Keratinocyte (primary cell): ENCODE data around the gene SPON1. TPM values are rescaled to one million over a fixed set of nuclear protein-coding genes. Genes with fewer than 3 reads are reported as not detected.

ENCODE experiments used
- DNase-seq: peaks from one replicate; pipeline ENCODE4 v3.0.0-alpha.2; 2011; ENCODE audit warnings: low read depth, missing footprints, low spot score
- FAIRE-seq: peaks from 2 replicates; lab custom pipeline; 2011; peaks lifted over from hg19 to GRCh38; lab: Jason Lieb, UNC
- H2AFZ ChIP-seq: 2 replicates; pipeline ENCODE4 v1.6.0; 2012; ENCODE audit warnings: low read length, control low read depth, inconsistent platforms; ENCODE audit not compliant: control insufficient read depth
- H3K27ac ChIP-seq: 2 replicates; pipeline ENCODE4 v1.5.1; 2011; ENCODE audit warnings: low read length; ENCODE audit not compliant: control insufficient read depth, insufficient read depth
- H3K27me3 ChIP-seq: 3 replicates; pipeline ENCODE4 v1.6.0; 2011; ENCODE audit warnings: low read length; ENCODE audit not compliant: control insufficient read depth, insufficient read depth; ENCODE audit errors: extremely low read depth
- H3K36me3 ChIP-seq, 2 experiments: 2 replicates in 1 of 2; 3 replicates in 1 of 2; pipeline ENCODE4 v1.5.1; 2011; ENCODE audit warnings: low read length in 2 of 2, mild to moderate bottlenecking in 1 of 2; ENCODE audit not compliant: control insufficient read depth in 2 of 2, insufficient read depth in 2 of 2; ENCODE audit errors: extremely low read depth in 1 of 2
- H3K4me1 ChIP-seq: 3 replicates; pipeline ENCODE4 v1.5.1; 2011; ENCODE audit warnings: low read length; ENCODE audit not compliant: control insufficient read depth, insufficient read depth; ENCODE audit errors: extremely low read depth
- H3K4me2 ChIP-seq: 3 replicates; pipeline ENCODE4 v1.6.0; 2011; ENCODE audit warnings: low read depth, low read length; ENCODE audit not compliant: control insufficient read depth, insufficient read depth; ENCODE audit errors: extremely low read depth
- H3K4me3 ChIP-seq, 3 experiments: fragments of 200-600 bp in 1 of 3; sonication (generic) in 1 of 3; 2 replicates in 2 of 3; 3 replicates in 1 of 3; pipeline ENCODE4 v1.5.1; 2011 to 2016; ENCODE audit warnings: low read length in 3 of 3, mild to moderate bottlenecking in 3 of 3, control low read depth in 2 of 3, inconsistent platforms in 1 of 3, low read depth in 1 of 3, mixed read lengths in 1 of 3, mixed run types in 1 of 3, moderate library complexity in 1 of 3; ENCODE audit not compliant: control insufficient read depth in 2 of 3, insufficient read depth in 2 of 3; ENCODE audit errors: extremely low read depth in 1 of 3
- H3K79me2 ChIP-seq: 2 replicates; pipeline ENCODE4 v1.6.0; 2012; ENCODE audit warnings: low read length; ENCODE audit not compliant: control insufficient read depth, insufficient read depth
- H3K9ac ChIP-seq: 3 replicates; pipeline ENCODE4 v1.6.0; 2011; ENCODE audit warnings: low read length; ENCODE audit not compliant: control insufficient read depth, insufficient read depth; ENCODE audit errors: extremely low read depth
- H3K9me1 ChIP-seq: 3 replicates; pipeline ENCODE4 v1.6.0; 2011; ENCODE audit warnings: low read length; ENCODE audit not compliant: control insufficient read depth, insufficient read depth; ENCODE audit errors: extremely low read depth
- H3K9me3 ChIP-seq: 2 replicates; pipeline ENCODE4 v1.5.1; 2012; ENCODE audit warnings: low read depth, low read length; ENCODE audit not compliant: control insufficient read depth
- H4K20me1 ChIP-seq: 3 replicates; pipeline ENCODE4 v1.6.0; 2011; ENCODE audit warnings: low read length; ENCODE audit not compliant: control insufficient read depth, insufficient read depth; ENCODE audit errors: extremely low read depth
- CTCF ChIP-seq, 3 experiments: IDR thresholded peaks in 1 of 3; conservative IDR thresholded peaks in 1 of 3; optimal IDR thresholded peaks in 1 of 3; 2 replicates in 2 of 3; 3 replicates in 1 of 3; pipeline versions ENCODE3 to v1.5.1; 2011; ENCODE audit warnings: low read length in 3 of 3, mild to moderate bottlenecking in 3 of 3, moderate library complexity in 2 of 3, control low read depth in 1 of 3, inconsistent platforms in 1 of 3; ENCODE audit not compliant: insufficient read depth in 2 of 3; ENCODE audit errors: extremely low read depth in 1 of 3
- EZH2 ChIP-seq: IDR thresholded peaks from one replicate; pipeline ENCODE4 v1.6.1; 2012; ENCODE audit warnings: inconsistent platforms, mild to moderate bottlenecking, low read length, moderate library complexity
- dilution Hi-C: fragments of 300-500 bp; cut with MboI; formaldehyde crosslinking; loops from one replicate; pipeline ENCODE4 v1.7.0; 2020; ENCODE audit warnings: low sequenced_read_pairs; ENCODE audit not compliant: extremely low pct_ligation_motif_present
- polyA plus RNA-seq, 5 experiments: library from polyadenylated mRNA; depleted of rRNA in 3 of 5; stranded (reverse) in 3 of 5; stranded (forward) in 1 of 5; unstranded in 1 of 5; fragments of >200 nt; gene quantifications; 1 replicate in 1 of 5; 2 replicates in 3 of 5; 3 replicates in 1 of 5; pipeline versions ENCODE4 v1.2.1 to v1.2.3, GENCODE V29; 2011 to 2012; ENCODE audit warnings: missing spikeins in 2 of 5, low read depth in 1 of 5, low replicate concordance in 1 of 5

SPON1 gene
- polyA plus RNA-seq, 1 donor (not counting 4 experiments of a cell fraction or from before 2014, with no cell fraction given) = not detected

GRCh38 chr11:14065141-14065540, 102.6 kb downstream of the SPON1 start:
- H3K9me3 ChIP-seq = no peaks in the 10 kb centered on the region
- dilution Hi-C loops = no loop called here
- peaks cover 9% of the 10 kb centered on the region for H3K27me3 ChIP-seq
- H3K27ac ChIP-seq = no peak overlapping the region
- TF ChIP-seq EZH2 (no peak), CTCF (optimal IDR thresholded peaks at IDR 0.05 in 1 of 3, IDR thresholded peaks at IDR 0.05 in 1 of 3, conservative IDR thresholded peaks at IDR 0.05 in 1 of 3; ENCODE audit: extremely low read depth in 1 of 3, insufficient read depth in 2 of 3, low read length in 3 of 3) (no peak)
- peak overlapping the region; percentile 18 for H3K4me2 ChIP-seq
- H3K4me3 ChIP-seq = no peak overlapping the region
- no peaks in the 10 kb centered on the region for H3K9me1 ChIP-seq
- no peaks in the 10 kb centered on the region for H4K20me1 ChIP-seq
- H3K36me3 ChIP-seq = no peaks in the 10 kb centered on the region
- FAIRE-seq = no peak
- H2AFZ ChIP-seq = no peak overlapping the region
- no peaks in the 10 kb centered on the region for H3K79me2 ChIP-seq
- no peaks in the 10 kb centered on the region for H3K4me1 ChIP-seq
- H3K9ac ChIP-seq = no peak overlapping the region
- DNase-seq = no peak

DNA sequence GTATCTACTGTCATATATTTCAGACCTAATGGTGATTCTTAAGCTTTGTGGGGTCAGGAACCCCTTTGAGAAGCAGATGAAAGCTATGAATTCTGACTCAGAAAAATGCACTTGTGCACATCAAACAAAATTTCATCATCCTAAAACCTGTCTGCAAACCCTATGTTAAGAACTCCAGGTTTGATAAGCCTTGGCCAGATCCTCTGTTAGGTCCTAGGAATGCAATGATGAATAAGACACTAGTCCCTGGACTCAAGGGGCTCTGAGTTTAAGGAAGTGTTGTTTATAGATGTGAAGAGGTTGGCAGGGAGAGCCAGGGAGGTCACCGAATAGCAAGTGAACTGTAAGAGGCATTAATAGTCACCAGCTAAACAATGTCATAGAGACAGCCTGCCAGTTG, 103.2 kb downstream of the SPON1 start:
- DNase-seq = no peak
- Histone ChIP-seq H3K4me3 (no peak overlapping the region), H3K36me3 (no peaks in the 10 kb centered on the region), H3K4me2 (no peak overlapping the region), H2AFZ (no peak overlapping the region), H4K20me1 (no peaks in the 10 kb centered on the region), H3K4me1 (no peaks in the 10 kb centered on the region), H3K9me3 (no peaks in the 10 kb centered on the region), H3K9ac (no peak overlapping the region), H3K27ac (no peak overlapping the region), H3K9me1 (no peaks in the 10 kb centered on the region), H3K27me3 (peaks cover 9% of the 10 kb centered on the region), H3K79me2 (no peaks in the 10 kb centered on the region)
- no peak for TF ChIP-seq CTCF (optimal IDR thresholded peaks at IDR 0.05 in 1 of 3, IDR thresholded peaks at IDR 0.05 in 1 of 3, conservative IDR thresholded peaks at IDR 0.05 in 1 of 3; ENCODE audit: extremely low read depth in 1 of 3, insufficient read depth in 2 of 3, low read length in 3 of 3)
- no peak for TF ChIP-seq EZH2
- dilution Hi-C loops = no loop called here
- no peak for FAIRE-seq
